EL (cell line): ENCODE data around the gene SORD.

Experiments
- DNase-seq: peaks from one replicate; pipeline ENCODE4 v3.0.0-alpha.2; 2016

The SORD gene

DNA sequence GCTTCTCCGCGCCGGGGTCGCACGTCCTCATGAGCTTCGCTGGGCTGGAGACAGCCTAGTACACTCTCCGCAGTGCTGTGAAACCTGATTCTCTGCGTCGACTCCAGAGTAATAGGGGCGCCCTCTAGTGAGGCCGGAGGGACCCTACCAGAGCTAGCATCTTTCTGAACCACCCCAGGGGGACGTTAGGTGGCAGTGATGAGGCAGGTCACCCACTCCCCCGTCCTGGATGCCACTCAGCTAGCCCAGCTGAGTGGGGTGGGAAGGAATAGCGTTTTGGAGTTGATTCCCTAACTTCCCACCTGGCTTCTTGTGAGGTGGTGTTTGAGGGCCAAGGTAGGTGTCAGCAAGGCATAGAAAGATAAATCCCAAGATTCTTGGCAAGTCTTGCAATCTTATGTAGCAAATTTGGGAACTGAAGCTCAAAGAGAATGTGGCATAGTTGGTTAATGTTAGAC, 95.2 kb downstream of the SORD start:
- DNase-seq = peak; percentile 88

DNA sequence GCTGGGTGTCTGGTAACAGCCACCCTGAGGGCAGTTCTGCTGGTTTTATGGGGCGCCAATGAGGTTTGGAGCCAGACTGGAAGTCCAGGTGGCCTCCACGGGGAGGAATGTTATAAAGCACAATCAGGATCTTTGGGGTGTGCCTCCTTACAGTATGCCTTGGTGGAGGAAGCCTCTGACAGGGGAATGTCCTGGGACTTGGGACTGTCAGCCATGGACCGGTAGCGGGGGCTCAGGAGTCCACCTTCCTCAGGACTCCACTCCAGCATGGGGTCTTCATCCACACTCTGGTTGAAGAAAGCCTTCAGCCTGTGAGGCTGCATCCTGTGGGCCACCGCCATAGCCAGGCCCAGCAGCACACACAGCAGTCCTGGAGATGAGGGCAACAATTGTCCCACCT, 96.0 kb downstream of the SORD start:
- no peak for DNase-seq

DNA sequence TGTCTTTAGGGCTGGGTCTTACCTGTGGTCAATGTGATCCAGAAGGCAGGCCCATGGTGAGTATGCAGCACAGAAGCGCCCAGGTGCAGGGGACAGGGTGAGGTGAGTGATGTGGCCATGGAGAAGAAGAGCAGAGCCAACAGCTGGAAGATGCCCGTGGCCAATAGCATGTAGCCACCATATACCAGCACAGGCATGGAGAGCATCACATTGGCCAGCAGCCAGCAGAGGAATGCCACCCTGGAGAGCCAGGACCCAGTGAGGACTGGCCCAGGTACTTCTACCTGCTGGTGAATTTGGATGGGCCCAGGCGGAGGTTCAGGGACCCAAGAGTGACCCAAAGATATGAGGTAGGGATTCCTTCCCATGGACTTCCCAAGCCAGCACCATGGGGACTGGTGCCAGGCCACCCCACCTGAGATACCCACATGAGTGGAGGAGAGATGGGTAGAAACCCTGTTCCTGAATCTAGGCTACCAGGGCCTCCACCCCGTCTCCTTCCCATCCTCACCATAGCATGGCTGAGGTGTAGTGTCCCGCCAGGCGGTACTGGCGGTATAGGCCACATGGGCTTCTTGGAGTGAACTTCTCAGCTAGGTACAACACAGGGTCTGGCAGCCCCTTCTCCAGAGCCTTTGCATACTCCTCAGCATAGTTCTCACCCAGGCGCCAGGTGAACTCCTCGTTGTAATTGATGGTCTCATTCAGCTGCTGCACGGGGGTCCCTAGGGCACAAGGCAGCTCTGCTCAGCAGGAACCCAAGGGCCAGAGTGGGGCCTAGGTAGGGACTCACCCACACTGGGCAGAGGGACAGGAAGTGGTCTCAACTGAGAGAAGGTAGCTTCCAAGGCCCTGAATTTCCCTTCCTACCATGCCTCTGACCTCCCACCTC, 97.3 kb downstream of the SORD start:
- no peak for DNase-seq

DNA sequence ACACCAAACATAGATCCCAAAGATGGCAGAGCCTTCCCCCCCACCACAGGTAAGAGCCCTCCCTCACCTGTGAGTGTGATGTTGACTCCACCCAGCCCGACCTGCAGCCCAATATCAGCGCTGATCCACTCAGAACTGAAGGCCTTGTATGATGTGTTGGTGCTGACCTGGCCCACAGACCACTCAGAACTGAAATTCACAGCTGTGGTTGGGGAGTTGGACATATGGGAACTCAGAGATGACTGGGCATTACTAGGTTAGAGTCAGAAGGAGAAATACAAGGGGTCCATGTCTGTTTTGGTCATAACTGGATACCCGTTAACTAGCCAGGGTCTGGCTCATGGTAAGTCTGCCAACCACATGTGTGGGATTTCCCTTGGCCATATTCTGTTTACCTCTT, 98.0 kb downstream of the SORD start:
- DNase-seq = no peak

DNA sequence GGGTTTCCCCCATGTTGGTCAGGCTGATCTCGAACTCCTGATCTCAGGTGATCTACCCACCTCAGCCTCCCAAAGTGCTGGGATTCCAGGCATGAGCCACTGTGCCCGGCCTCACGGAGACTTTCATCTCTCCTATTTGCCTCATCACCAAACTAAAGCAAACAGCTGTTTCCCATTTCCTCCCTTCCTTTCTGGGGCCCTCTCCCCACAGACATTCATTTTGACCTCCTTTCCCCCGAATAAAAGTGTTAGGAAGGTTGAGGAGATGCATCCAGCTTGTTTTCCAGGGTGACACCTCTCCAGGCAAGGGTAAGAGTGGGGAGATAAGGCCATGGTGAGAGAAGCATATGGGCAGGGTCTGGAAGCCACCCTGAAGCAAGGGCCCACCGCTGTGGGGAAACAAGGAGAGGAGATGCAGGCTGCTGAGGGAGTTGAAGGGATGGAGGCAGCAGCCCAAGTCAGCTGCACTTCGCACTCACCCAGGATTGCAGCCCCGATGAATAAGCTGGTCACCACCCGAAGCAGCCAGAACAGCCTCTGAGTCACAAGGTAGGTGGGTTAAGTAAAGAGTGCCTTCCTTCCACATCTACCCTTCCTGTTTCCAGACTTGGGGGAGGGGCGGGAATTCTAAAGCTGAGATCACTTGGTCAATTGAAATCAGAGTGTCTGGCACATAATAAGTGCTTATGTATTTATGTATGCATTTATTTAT, 98.9 kb downstream of the SORD start:
- peak; percentile 85 for DNase-seq

DNA sequence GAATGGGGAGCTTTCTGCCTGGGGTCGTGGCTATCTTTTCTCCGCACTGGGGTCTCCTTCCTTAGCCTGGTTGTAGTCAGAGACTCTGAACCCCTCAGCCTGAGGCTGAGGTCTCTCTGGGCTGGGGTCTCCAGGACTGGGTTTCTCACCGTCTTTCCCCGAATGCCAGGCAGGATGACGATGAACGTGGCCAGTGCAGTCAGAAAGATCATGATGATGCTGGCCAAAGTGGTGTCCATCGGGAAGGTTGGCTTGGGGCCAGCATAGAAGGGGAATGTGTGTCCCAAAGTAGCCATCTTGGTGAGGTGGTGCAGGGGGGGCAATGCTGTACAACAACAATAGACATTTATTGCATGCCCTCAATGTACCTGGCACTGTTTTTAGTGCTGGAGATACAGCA, 99.7 kb downstream of the SORD start:
- no peak for DNase-seq

DNA sequence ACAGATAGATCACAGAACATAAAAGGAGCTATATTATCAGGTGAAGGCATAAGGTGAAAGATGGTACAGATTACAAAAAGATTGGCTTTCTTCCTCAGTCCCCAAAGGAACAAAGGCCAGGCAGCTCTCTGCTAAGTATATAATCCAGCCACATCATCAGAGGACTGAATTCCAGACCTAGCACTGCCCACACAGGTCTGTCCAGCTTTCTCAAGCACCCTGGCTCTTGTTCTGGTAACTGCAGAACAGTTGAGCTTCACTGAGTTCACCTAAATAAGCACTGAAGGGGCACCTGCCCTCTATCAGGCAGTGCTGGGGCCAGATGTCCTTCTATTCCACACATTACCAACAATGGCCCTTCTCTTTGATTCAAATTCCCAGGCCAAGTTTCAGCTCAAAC, 100.4 kb downstream of the SORD start:
- no peak for DNase-seq

DNA sequence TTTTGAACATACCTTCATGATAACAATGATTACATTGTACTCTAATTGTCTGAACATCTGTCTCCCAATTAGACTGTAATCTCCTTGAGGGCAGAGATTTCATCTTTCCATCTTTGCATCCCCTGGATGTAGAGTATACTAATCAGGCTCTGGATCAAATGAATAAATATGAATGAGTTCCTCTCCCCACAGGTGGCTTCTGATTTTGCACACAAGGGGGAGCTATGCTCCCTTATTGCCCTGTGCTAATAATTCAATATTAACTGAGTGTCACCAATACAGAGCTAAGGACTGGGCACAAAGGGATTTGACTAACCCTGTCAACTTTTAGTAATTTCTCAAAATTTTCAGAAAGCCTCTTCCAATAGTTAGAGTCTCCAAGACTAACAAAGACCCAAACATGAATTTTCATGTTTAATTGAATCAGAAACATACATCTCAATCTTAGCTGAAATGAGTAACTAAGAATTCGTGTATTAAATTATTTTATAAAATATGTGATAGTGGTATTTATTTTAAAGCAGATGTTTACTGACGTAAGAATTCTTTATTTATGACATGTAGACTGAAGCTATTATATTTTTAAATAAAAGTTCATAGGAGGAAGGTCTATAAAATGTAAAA, 103.7 kb downstream of the SORD start:
- DNase-seq = peak; percentile 36
